ENCODE data around the gene MRPS35. TPM values are rescaled to one million over a fixed set of nuclear protein-coding genes. Genes with fewer than 3 reads are reported as not detected.

MRPS35 gene
- total and polyA plus RNA-seq, 2 donors from 2014 or later, result 40.1 to 97.8 TPM

- FAIRE-seq (no peak), DNase-seq (no peak)
- TF ChIP-seq CTCF (IDR thresholded peaks at IDR 0.05; ENCODE audit: borderline replicate concordance, extremely low read depth, insufficient read depth), result no peak
- H3K27me3 ChIP-seq (ENCODE audit: control insufficient read depth, insufficient read depth, low read length), result no peaks in the 10 kb centered on the region
- no peaks in the 10 kb centered on the region for H3K9me3 ChIP-seq (ENCODE audit: control insufficient read depth in 2 of 3, insufficient read depth in 1 of 3, low read length in 3 of 3)
- intact Hi-C loops (cut with DNase I), result no loop called here
- peak overlapping the region in 1 of 2 donors; percentile 29 for H3K27ac ChIP-seq (ENCODE audit: low read depth in 2 of 2, low read length in 2 of 2)
- H3K4me1 ChIP-seq (ENCODE audit: control insufficient read depth in 2 of 3, insufficient read depth in 2 of 3, low read depth in 1 of 3, low read length in 3 of 3), result peaks cover 0 to 4% (median 4%) of the 10 kb centered on the region in 3 donors
- H3K36me3 ChIP-seq (ENCODE audit: control insufficient read depth in 2 of 3, insufficient read depth in 3 of 3, low read length in 3 of 3), result no peaks in the 10 kb centered on the region
- peak overlapping the region; percentile 89 to 97 (median 93) for H3K4me3 ChIP-seq (ENCODE audit: low read length in 3 of 3)
- peak overlapping the region; percentile 80 to 93 (median 86) for H3K9ac ChIP-seq (ENCODE audit: low read length in 3 of 3)
These were observed 668 bp downstream of the MRPS35 start for GRCh38 chr12:27711317-27711682.

- no peak for TF ChIP-seq CTCF (IDR thresholded peaks at IDR 0.05; ENCODE audit: borderline replicate concordance, extremely low read depth, insufficient read depth)
- FAIRE-seq (no peak), DNase-seq (no peak)
- H3K27ac ChIP-seq (ENCODE audit: low read depth in 2 of 2, low read length in 2 of 2), result no peak overlapping the region
- intact Hi-C loops (cut with DNase I), result no loop called here
- no peak overlapping the region for H3K9ac ChIP-seq (ENCODE audit: low read length in 3 of 3)
- peaks cover 0 to 4% (median 4%) of the 10 kb centered on the region in 3 donors for H3K4me1 ChIP-seq (ENCODE audit: control insufficient read depth in 2 of 3, insufficient read depth in 2 of 3, low read depth in 1 of 3, low read length in 3 of 3)
- H3K27me3 ChIP-seq (ENCODE audit: control insufficient read depth, insufficient read depth, low read length), result no peaks in the 10 kb centered on the region
- H3K4me3 ChIP-seq (ENCODE audit: low read length in 3 of 3), result peak overlapping the region in 2 of 3 donors; percentile 89 to 97
- H3K9me3 ChIP-seq (ENCODE audit: control insufficient read depth in 2 of 3, insufficient read depth in 1 of 3, low read length in 3 of 3), result no peaks in the 10 kb centered on the region
- no peaks in the 10 kb centered on the region for H3K36me3 ChIP-seq (ENCODE audit: control insufficient read depth in 2 of 3, insufficient read depth in 3 of 3, low read length in 3 of 3)
These were observed 1.3 kb downstream of the MRPS35 start for GRCh38 chr12:27711967-27712366.

- DNase-seq, result no peak
- Histone ChIP-seq H3K36me3 (ENCODE audit: control insufficient read depth in 2 of 3, insufficient read depth in 3 of 3, low read length in 3 of 3) (peaks cover 0 to 9% (median 5%) of the 10 kb centered on the region in 3 donors), H3K4me1 (ENCODE audit: control insufficient read depth in 2 of 3, insufficient read depth in 2 of 3, low read depth in 1 of 3, low read length in 3 of 3) (no peaks in the 10 kb centered on the region), H3K4me3 (ENCODE audit: low read length in 3 of 3) (no peak overlapping the region), H3K9ac (ENCODE audit: low read length in 3 of 3) (no peak overlapping the region), H3K9me3 (ENCODE audit: control insufficient read depth in 2 of 3, insufficient read depth in 1 of 3, low read length in 3 of 3) (no peaks in the 10 kb centered on the region), H3K27ac (ENCODE audit: low read depth in 2 of 2, low read length in 2 of 2) (no peak overlapping the region), H3K27me3 (ENCODE audit: control insufficient read depth, insufficient read depth, low read length) (no peaks in the 10 kb centered on the region)
- no peak for TF ChIP-seq CTCF (IDR thresholded peaks at IDR 0.05; ENCODE audit: borderline replicate concordance, extremely low read depth, insufficient read depth)
- intact Hi-C loops (cut with DNase I), result no loop called here
- FAIRE-seq, result no peak
These were observed 12.6 kb downstream of the MRPS35 start for GRCh38 chr12:27723212-27723611.

GRCh38 chr12:27730097-27730588, 19.5 kb downstream of the MRPS35 start:
- Histone ChIP-seq H3K27me3 (ENCODE audit: control insufficient read depth, insufficient read depth, low read length) (no peaks in the 10 kb centered on the region), H3K36me3 (ENCODE audit: control insufficient read depth in 2 of 3, insufficient read depth in 3 of 3, low read length in 3 of 3) (peaks cover 2 to 19% (median 2%) of the 10 kb centered on the region in 3 donors), H3K27ac (ENCODE audit: low read depth in 2 of 2, low read length in 2 of 2) (no peak overlapping the region), H3K4me3 (ENCODE audit: low read length in 3 of 3) (no peak overlapping the region), H3K9ac (ENCODE audit: low read length in 3 of 3) (no peak overlapping the region), H3K4me1 (ENCODE audit: control insufficient read depth in 2 of 3, insufficient read depth in 2 of 3, low read depth in 1 of 3, low read length in 3 of 3) (no peaks in the 10 kb centered on the region), H3K9me3 (ENCODE audit: control insufficient read depth in 2 of 3, insufficient read depth in 1 of 3, low read length in 3 of 3) (no peaks in the 10 kb centered on the region)
- intact Hi-C loops (cut with DNase I), result no loop called here
- no peak for DNase-seq
- no peak for TF ChIP-seq CTCF (IDR thresholded peaks at IDR 0.05; ENCODE audit: borderline replicate concordance, extremely low read depth, insufficient read depth)
- no peak for FAIRE-seq

All from kidney (tissue), 14 donors.